Measurements from ENCODE around the gene GFOD1.

The GFOD1 gene

DNA sequence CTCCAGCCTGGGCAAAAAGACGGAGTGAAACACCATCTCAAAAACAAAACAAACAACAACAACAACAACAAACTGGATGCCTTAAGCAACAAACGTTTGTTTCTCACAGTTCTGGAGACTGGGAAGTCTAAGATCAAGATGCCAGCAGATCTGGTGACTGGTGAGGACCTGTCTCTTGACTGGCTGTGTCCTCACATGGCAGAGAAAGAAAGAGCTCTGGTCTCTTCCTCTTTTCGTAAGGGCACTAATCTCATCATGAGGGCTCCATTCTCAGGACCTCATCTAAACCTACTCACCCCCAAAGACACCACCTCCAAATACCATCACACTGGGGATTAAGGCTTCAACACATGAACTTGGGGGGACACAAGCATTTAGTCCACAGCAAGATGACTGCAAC is 13.5 kb upstream of the GFOD1 start:
- TF ChIP-seq, protein P1, sequence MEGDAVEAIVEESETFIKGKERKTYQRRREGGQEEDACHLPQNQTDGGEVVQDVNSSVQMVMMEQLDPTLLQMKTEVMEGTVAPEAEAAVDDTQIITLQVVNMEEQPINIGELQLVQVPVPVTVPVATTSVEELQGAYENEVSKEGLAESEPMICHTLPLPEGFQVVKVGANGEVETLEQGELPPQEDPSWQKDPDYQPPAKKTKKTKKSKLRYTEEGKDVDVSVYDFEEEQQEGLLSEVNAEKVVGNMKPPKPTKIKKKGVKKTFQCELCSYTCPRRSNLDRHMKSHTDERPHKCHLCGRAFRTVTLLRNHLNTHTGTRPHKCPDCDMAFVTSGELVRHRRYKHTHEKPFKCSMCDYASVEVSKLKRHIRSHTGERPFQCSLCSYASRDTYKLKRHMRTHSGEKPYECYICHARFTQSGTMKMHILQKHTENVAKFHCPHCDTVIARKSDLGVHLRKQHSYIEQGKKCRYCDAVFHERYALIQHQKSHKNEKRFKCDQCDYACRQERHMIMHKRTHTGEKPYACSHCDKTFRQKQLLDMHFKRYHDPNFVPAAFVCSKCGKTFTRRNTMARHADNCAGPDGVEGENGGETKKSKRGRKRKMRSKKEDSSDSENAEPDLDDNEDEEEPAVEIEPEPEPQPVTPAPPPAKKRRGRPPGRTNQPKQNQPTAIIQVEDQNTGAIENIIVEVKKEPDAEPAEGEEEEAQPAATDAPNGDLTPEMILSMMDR (IDR thresholded peaks at IDR 0.05; ENCODE audit: borderline replicate concordance, insufficient read depth, low read depth, low read length) = no peak
- H3K4me3 ChIP-seq (ENCODE audit: low read depth, low read length) = no peak overlapping the region

DNA sequence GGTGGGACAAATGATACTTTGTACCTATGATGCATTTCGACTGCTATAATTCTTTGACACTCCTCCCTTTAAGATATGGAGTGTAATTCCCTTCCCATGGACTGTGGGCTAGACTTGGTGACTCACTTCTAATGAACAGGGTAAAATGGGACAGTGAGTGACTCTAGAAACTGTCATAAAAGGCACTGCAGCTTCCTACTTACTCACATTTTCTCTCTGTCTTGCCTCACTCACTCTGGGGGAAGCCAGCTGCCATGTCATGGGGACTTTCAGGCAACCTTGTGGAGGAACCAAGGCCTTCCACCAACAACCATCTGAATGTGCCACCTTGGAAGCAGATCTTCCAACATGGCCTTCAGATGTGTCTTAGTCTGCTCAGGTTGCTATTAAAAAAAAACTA is 12.9 kb upstream of the GFOD1 start:
- TF ChIP-seq, protein P1 (IDR thresholded peaks at IDR 0.05; ENCODE audit: borderline replicate concordance, insufficient read depth, low read depth, low read length) = no peak

DNA sequence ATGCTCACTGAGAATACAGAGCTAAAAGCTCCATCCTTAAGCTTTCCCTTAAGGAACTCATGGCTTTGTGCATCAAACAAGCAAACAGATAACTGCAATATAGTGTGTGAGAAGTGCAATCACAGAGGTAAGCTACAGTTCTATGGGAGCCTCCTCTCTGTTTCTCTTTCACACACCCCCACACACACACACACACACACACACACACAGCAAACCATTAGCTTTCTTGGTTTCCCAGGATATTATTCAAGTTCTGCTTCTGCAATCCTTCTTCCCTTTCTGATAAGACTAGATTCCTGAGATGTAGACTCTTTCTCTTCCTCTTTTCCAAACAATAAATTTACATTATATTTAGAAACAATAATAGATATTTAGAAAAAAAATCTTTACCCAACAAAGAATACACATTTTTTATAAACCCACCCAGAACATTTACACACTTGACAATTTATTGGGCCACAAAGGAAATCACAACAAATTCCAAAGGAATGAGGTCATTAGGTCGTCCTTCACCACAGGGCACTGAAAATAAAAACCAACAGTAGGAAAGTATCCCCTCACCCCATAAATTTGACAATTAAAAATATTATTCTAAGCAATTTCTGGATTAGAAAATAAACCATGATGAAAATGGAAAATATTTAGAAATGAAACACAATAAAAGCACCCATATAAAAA is 9.3 kb upstream of the GFOD1 start:
- H3K4me3 ChIP-seq (ENCODE audit: low read depth, low read length) = no peak overlapping the region
- TF ChIP-seq, protein P1 (IDR thresholded peaks at IDR 0.05; ENCODE audit: borderline replicate concordance, insufficient read depth, low read depth, low read length) = no peak

More for the DNA sequence above, 12.9 kb upstream of the GFOD1 start:
- no peak overlapping the region for H3K4me3 ChIP-seq (ENCODE audit: low read depth, low read length)

DNA sequence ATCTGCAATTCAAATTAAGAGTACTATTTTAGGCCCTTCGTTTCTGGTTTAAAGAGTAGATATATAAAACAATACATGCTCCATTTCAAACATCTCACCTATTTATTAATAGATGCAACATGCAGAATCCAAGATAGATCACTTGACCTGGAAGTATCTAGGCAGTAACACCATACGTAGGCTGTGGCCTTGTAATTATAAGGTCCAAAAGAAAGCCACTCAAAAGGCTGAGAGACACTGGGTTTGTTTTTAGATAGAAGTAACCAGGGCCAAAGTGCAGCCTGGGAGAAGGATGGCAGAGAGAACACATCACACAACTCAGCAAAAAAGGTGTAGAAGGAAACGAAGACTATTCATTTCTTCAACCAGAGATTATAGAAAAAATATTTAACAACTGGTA is 8.4 kb upstream of the GFOD1 start:
- no peak overlapping the region for H3K4me3 ChIP-seq (ENCODE audit: low read depth, low read length)
- TF ChIP-seq, protein P1 (IDR thresholded peaks at IDR 0.05; ENCODE audit: borderline replicate concordance, insufficient read depth, low read depth, low read length) = no peak

DNA sequence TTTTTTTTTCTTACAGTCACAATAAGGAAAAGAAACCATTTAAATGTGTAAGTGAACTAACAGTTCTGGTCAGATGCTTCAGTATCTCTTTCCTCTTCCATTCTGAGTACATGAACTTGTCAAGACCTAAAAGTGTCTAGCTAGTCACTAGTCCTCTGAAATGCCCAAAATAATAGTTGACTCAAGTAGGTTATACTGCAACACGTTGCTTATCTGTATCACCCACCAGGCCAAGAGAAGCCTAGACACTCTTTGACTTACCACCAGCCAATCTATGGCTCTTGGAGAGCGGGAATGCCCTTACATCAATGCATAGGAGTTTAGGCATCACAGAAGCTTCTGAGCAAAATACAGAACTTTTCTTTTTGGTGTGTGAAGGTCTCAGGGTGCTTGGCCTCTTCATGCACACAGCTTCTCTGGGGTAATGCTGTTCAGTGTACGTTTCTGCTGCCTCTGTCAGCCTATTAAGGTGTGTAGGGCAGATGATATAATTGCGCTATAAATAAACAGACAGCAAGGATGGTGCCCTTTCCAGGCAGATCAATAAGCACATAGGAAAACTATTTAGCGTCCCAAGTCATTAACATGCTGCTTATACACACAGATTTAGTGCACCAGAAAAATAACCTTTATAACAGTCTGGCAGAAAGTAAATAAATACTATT is 7.8 kb upstream of the GFOD1 start:
- TF ChIP-seq, protein P1 (IDR thresholded peaks at IDR 0.05; ENCODE audit: borderline replicate concordance, insufficient read depth, low read depth, low read length) = no peak
- no peak overlapping the region for H3K4me3 ChIP-seq (ENCODE audit: low read depth, low read length)

DNA sequence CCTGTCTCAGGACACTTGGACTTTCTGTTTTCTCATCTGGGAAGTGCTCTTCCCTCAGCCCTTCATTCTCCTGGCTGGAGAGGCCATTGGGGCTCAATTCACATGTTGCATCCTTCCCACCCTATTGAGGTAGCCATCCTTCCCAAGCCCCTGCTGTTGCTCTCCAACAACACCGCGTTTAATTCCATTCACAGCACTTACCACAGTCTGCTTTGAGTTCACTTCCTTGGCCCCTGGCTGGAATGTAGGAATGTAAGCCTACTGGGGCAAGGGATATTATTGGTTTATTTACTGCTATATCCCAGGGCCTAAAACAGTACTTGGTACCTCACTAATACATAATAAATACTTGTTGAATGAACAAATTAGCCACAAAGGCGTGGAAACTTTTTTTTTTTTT is 6.7 kb upstream of the GFOD1 start:
- H3K4me3 ChIP-seq (ENCODE audit: low read depth, low read length) = no peak overlapping the region
- TF ChIP-seq, protein P1 (IDR thresholded peaks at IDR 0.05; ENCODE audit: borderline replicate concordance, insufficient read depth, low read depth, low read length) = no peak

DNA sequence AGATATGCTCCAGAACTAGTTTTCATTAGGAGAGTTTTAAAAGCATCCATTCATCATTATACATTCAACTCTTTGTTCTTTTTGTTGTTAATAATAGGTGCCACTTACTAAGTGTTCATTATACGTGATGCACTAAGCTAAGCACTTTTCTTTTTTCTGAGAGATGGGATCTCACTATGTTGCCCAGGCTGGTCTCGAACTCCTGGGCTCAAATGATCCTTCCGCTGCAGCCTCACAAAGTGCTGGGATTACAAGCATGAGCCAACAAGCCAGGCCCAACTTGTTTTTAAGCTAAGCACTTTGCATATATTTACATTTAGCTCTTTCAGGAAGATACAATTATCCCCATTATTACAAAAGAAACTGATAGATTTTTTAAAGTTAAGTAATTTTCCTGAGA is 5.7 kb upstream of the GFOD1 start:
- no peak overlapping the region for H3K4me3 ChIP-seq (ENCODE audit: low read depth, low read length)
- TF ChIP-seq, protein P1 (IDR thresholded peaks at IDR 0.05; ENCODE audit: borderline replicate concordance, insufficient read depth, low read depth, low read length) = no peak

Measured in GM12875 (cell line).